ENCODE results near the gene ATG2A. TPM values are rescaled to one million over a fixed set of nuclear protein-coding genes. Genes with fewer than 3 reads are reported as not detected.

The ATG2A gene
- total and polyA plus RNA-seq, 9 of the 15 experiments (the other 6 are each of a cell fraction or from before 2014, with no cell fraction given): 0.25 to 45.9 (median 5.2) TPM

GRCh38 chr11:64920124-64920523 is 3.1 kb upstream of the ATG2A start (continued):
- TF ChIP-seq PTTG1 (tag; IDR thresholded peaks at IDR 0.05; ENCODE audit: low read depth) (no peak), SREBF2 (CRISPR knock-in tag; IDR thresholded peaks at IDR 0.05) (no peak), MITF (IDR thresholded peaks at IDR 0.05) (no peak), ARHGAP35 (IDR thresholded peaks at IDR 0.05; ENCODE audit: partially characterized antibody) (no peak), SMAD1 (IDR thresholded peaks at IDR 0.05; ENCODE audit: low read depth, low read length, partially characterized antibody) (no peak), SIRT6 (IDR thresholded peaks at IDR 0.05; ENCODE audit: low read depth, low read length) (no peak)

GRCh38 chr11:64919627-64920026 is 2.6 kb upstream of the ATG2A start:
- intact Hi-C loops (cut with micrococcal nuclease): no loop called here
- ChIA-PET CTCF (ENCODE audit: low intra/inter-chr PET ratio) (no interaction called here), POLR2A (no interaction called here)
- Histone ChIP-seq H2AFZ (ENCODE audit: low read depth, low read length) (no peak overlapping the region), H3K27me3 (ENCODE audit: control insufficient read depth in 2 of 2, insufficient read depth in 2 of 2, low read length in 2 of 2) (no peaks in the 10 kb centered on the region), H3K4me3 (no peak overlapping the region), H3K36me3 (ENCODE audit: control insufficient read depth, insufficient read depth, low read length) (no peaks in the 10 kb centered on the region; the same call in 2 of the 3 replicates), H3K4me1 (replicated peaks in 1 of 2; ENCODE audit: control insufficient read depth in 2 of 2, insufficient read depth in 2 of 2, low read length in 2 of 2) (peaks cover 25 to 46% of the 10 kb centered on the region in 2 experiments; a peak in 4 of 5 replicates), H3K9ac (ENCODE audit: insufficient read depth in 1 of 2, low read depth in 2 of 2, low read length in 2 of 2) (no peak overlapping the region), H3K9me3 (replicated peaks; ENCODE audit: control insufficient read depth, insufficient read depth, low read depth, low read length) (no peaks in the 10 kb centered on the region), H3K9me1 (ENCODE audit: control insufficient read depth, insufficient read depth, low read length) (no peaks in the 10 kb centered on the region), H3K27ac (ENCODE audit: extremely low read depth, low read depth, low read length) (no peak overlapping the region), H3K79me2 (ENCODE audit: control insufficient read depth, insufficient read depth, low read length) (peaks cover 26% of the 10 kb centered on the region), H4K20me1 (replicated peaks; ENCODE audit: control insufficient read depth, insufficient read depth, low read length) (no peaks in the 10 kb centered on the region), H3K4me2 (ENCODE audit: insufficient read depth, low read length) (no peak overlapping the region)
- DNase-seq (ENCODE audit: extremely low read depth in 1 of 4, low spot score in 3 of 4): no peak
- 79% methylated on average over 8 of the region's 8 CpGs for WGBS (ENCODE audit: insufficient coverage, low coverage, missing lambda C conversion rate)
- no peak for ATAC-seq
- BruUV-seq (replicated peaks): no TSS peak
- FAIRE-seq: no peak
- in situ Hi-C loops (cut with MboI): no loop called here
- TF ChIP-seq ZNF384 (IDR thresholded peaks at IDR 0.05; ENCODE audit: low read depth, low read length) (no peak), ZNF280B (CRISPR knock-in tag; IDR thresholded peaks at IDR 0.05) (no peak), CBFA2T2 (conservative IDR thresholded peaks at IDR 0.05) (no peak), POLR3A (IDR thresholded peaks at IDR 0.05; ENCODE audit: borderline replicate concordance, extremely low read depth, insufficient read depth, insufficient read length) (no peak), GABPB2 (CRISPR knock-in tag; conservative IDR thresholded peaks at IDR 0.05) (no peak), MAFF (IDR thresholded peaks at IDR 0.05; ENCODE audit: low read length) (no peak), HNRNPK (IDR thresholded peaks at IDR 0.05; ENCODE audit: low read depth, low read length, poor library complexity, severe bottlenecking) (no peak)
- TF ChIP-seq, protein P1, sequence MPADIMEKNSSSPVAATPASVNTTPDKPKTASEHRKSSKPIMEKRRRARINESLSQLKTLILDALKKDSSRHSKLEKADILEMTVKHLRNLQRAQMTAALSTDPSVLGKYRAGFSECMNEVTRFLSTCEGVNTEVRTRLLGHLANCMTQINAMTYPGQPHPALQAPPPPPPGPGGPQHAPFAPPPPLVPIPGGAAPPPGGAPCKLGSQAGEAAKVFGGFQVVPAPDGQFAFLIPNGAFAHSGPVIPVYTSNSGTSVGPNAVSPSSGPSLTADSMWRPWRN (IDR thresholded peaks at IDR 0.05; ENCODE audit: low read depth): no peak
- TF ChIP-seq, protein P2, sequence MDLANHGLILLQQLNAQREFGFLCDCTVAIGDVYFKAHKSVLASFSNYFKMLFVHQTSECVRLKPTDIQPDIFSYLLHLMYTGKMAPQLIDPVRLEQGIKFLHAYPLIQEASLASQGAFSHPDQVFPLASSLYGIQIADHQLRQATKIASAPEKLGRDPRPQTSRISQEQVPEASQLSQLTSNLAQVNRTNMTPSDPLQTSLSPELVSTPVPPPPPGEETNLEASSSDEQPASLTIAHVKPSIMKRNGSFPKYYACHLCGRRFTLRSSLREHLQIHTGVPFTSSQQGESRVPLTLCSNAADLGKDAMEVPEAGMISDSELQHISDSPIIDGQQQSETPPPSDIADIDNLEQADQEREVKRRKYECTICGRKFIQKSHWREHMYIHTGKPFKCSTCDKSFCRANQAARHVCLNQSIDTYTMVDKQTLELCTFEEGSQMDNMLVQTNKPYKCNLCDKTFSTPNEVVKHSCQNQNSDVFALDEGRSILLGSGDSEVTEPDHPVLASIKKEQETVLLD (IDR thresholded peaks at IDR 0.05): no peak

Measured in K562 (cell line).